Mesendoderm (in vitro differentiated cells): Measurements from ENCODE around the gene ALDH3B1.

Experiments
- DNase-seq: peaks from one replicate; pipeline ENCODE4 v3.0.0; 2013
- H2AK5ac ChIP-seq: 2 replicates; pipeline ENCODE4 v1.6.1; 2013; ENCODE audit warnings: low read length, inconsistent platforms
- H2BK120ac ChIP-seq: 2 replicates; pipeline ENCODE4 v1.6.1; 2013; ENCODE audit warnings: low read depth, mild to moderate bottlenecking, low read length, moderate library complexity, mixed read lengths
- H2BK15ac ChIP-seq: replicated peaks from 2 replicates; pipeline ENCODE4 v1.6.1; 2013; ENCODE audit warnings: low read depth, mild to moderate bottlenecking, moderate library complexity
- H2BK5ac ChIP-seq: 2 replicates; pipeline ENCODE4 v1.6.1; 2013; ENCODE audit warnings: low read length, inconsistent platforms
- H3K18ac ChIP-seq: 2 replicates; pipeline ENCODE4 v1.6.1; 2013; ENCODE audit warnings: mild to moderate bottlenecking, low read length, mixed read lengths
- H3K23ac ChIP-seq: one replicate; pipeline ENCODE4 v1.6.1; 2013; ENCODE audit warnings: low read length
- H3K27ac ChIP-seq: 2 replicates; pipeline ENCODE4 v1.5.1; 2013; ENCODE audit warnings: low read depth, mild to moderate bottlenecking, inconsistent platforms, low read length, moderate library complexity
- H3K27me3 ChIP-seq: 2 replicates; pipeline ENCODE4 v1.6.1; 2013; ENCODE audit warnings: low read length, control low read depth, mild to moderate bottlenecking, inconsistent platforms; ENCODE audit not compliant: insufficient read depth, poor library complexity
- H3K36me3 ChIP-seq: 2 replicates; pipeline ENCODE4 v1.6.1; 2013; ENCODE audit warnings: low read length, inconsistent platforms; ENCODE audit not compliant: control insufficient read depth, insufficient read depth
- H3K4ac ChIP-seq: one replicate; pipeline ENCODE4 v1.6.1; 2013; ENCODE audit warnings: low read depth, mild to moderate bottlenecking, low read length, moderate library complexity
- H3K4me1 ChIP-seq: 2 replicates; pipeline ENCODE4 v1.6.1; 2013; ENCODE audit warnings: low read depth, low read length, inconsistent platforms; ENCODE audit not compliant: control insufficient read depth
- H3K4me2 ChIP-seq: 2 replicates; pipeline ENCODE4 v1.6.1; 2013; ENCODE audit warnings: low read length
- H3K4me3 ChIP-seq: 2 replicates; pipeline ENCODE4 v1.5.1; 2013; ENCODE audit warnings: mild to moderate bottlenecking, low read length
- H3K56ac ChIP-seq: one replicate; pipeline ENCODE4 v1.6.1; 2013; ENCODE audit warnings: low read length
- H3K79me1 ChIP-seq: 2 replicates; pipeline ENCODE4 v1.6.1; 2013; ENCODE audit warnings: low read length, inconsistent platforms
- H3K79me2 ChIP-seq: 2 replicates; pipeline ENCODE4 v1.6.1; 2013; ENCODE audit warnings: mild to moderate bottlenecking, low read length; ENCODE audit not compliant: control insufficient read depth, insufficient read depth
- H3K9ac ChIP-seq: 2 replicates; pipeline ENCODE4 v1.6.1; 2013; ENCODE audit warnings: low read length, inconsistent platforms
- H4K5ac ChIP-seq: one replicate; pipeline ENCODE4 v1.6.1; 2013; ENCODE audit warnings: low read length
- H4K8ac ChIP-seq: one replicate; pipeline ENCODE4 v1.6.1; 2013; ENCODE audit warnings: low read depth, mild to moderate bottlenecking, control low read depth, low read length, moderate library complexity
- WGBS: extraction: QIAGEN DNeasy Blood & Tissue Kit; methylation state at CpG from one replicate; pipeline ENCODE4 v1.1.7; 2013; ENCODE audit warnings: low lambda C conversion rate, missing lambda C conversion rate; ENCODE audit not compliant: insufficient coverage; ENCODE audit errors: extremely low coverage; 5-methylcytosine and 5-hydroxymethylcytosine counted together

Gene ALDH3B1

GRCh38 chr11:68014947-68015447 is 4.9 kb downstream of the ALDH3B1 start:
- no peak overlapping the region for H3K18ac ChIP-seq
- no peak overlapping the region for H2BK120ac ChIP-seq
- H3K4ac ChIP-seq, result no peak overlapping the region
- no peak overlapping the region for H3K4me3 ChIP-seq
- H3K23ac ChIP-seq, result no peak overlapping the region
- no peak overlapping the region for H2BK15ac ChIP-seq
- no peak overlapping the region for H4K5ac ChIP-seq
- H3K36me3 ChIP-seq, result no peaks in the 10 kb centered on the region
- H4K8ac ChIP-seq, result no peak overlapping the region
- H3K9ac ChIP-seq, result no peak overlapping the region
- no peak for DNase-seq
- no peaks in the 10 kb centered on the region for H3K79me2 ChIP-seq
- H3K79me1 ChIP-seq, result no peaks in the 10 kb centered on the region
- H3K4me2 ChIP-seq, result no peak overlapping the region
- no peak overlapping the region for H2BK5ac ChIP-seq
- H3K27me3 ChIP-seq, result no peaks in the 10 kb centered on the region
- WGBS, result no CpG with 5 or more reads among the region's 19 CpGs
- no peak overlapping the region for H3K27ac ChIP-seq
- H2AK5ac ChIP-seq, result no peak overlapping the region
- H3K56ac ChIP-seq, result no peak overlapping the region
- H3K4me1 ChIP-seq, result no peaks in the 10 kb centered on the region

- H3K4ac ChIP-seq, result no peak overlapping the region
- DNase-seq, result no peak
- no peaks in the 10 kb centered on the region for H3K79me2 ChIP-seq
- no peak overlapping the region for H2BK15ac ChIP-seq
- H2BK5ac ChIP-seq, result no peak overlapping the region
- no peak overlapping the region for H3K9ac ChIP-seq
- H3K36me3 ChIP-seq, result no peaks in the 10 kb centered on the region
- H3K18ac ChIP-seq, result no peak overlapping the region
- no peak overlapping the region for H2BK120ac ChIP-seq
- no peak overlapping the region for H4K5ac ChIP-seq
- H3K23ac ChIP-seq, result no peak overlapping the region
- H3K56ac ChIP-seq, result no peak overlapping the region
- no peaks in the 10 kb centered on the region for H3K27me3 ChIP-seq
- no peak overlapping the region for H2AK5ac ChIP-seq
- no peaks in the 10 kb centered on the region for H3K4me1 ChIP-seq
- H3K4me3 ChIP-seq, result no peak overlapping the region
- H3K27ac ChIP-seq, result no peak overlapping the region
- WGBS, result no CpG with 5 or more reads among the region's 8 CpGs
- H3K79me1 ChIP-seq, result no peaks in the 10 kb centered on the region
- no peak overlapping the region for H4K8ac ChIP-seq
- no peak overlapping the region for H3K4me2 ChIP-seq
Observed at GRCh38 chr11:68015467-68015866, 5.3 kb downstream of the ALDH3B1 start.

- Histone ChIP-seq H4K5ac (no peak overlapping the region), H3K18ac (no peak overlapping the region), H3K79me1 (no peaks in the 10 kb centered on the region), H2BK120ac (no peak overlapping the region), H3K27ac (no peak overlapping the region), H3K36me3 (no peaks in the 10 kb centered on the region), H3K9ac (no peak overlapping the region), H3K79me2 (no peaks in the 10 kb centered on the region), H4K8ac (no peak overlapping the region), H3K4me1 (no peaks in the 10 kb centered on the region), H3K23ac (no peak overlapping the region), H3K27me3 (no peaks in the 10 kb centered on the region), H3K4me3 (no peak overlapping the region), H2BK5ac (no peak overlapping the region), H3K4me2 (no peak overlapping the region), H3K56ac (no peak overlapping the region), H3K4ac (no peak overlapping the region), H2BK15ac (no peak overlapping the region), H2AK5ac (no peak overlapping the region)
- no peak for DNase-seq
- no CpG with 5 or more reads among the region's 13 CpGs for WGBS
Observed at GRCh38 chr11:68016161-68016903, 6.2 kb downstream of the ALDH3B1 start.

- WGBS, result no CpG with 5 or more reads among the region's 16 CpGs
- H3K4me1 ChIP-seq, result no peaks in the 10 kb centered on the region
Observed at GRCh38 chr11:68016904-68017817, 7.0 kb downstream of the ALDH3B1 start.

GRCh38 chr11:68017980-68018729 is 8.0 kb downstream of the ALDH3B1 start:
- no peak for DNase-seq
- Histone ChIP-seq H3K4me3 (no peak overlapping the region), H2BK120ac (no peak overlapping the region), H3K56ac (no peak overlapping the region), H2AK5ac (no peak overlapping the region), H3K23ac (no peak overlapping the region), H3K36me3 (no peaks in the 10 kb centered on the region), H2BK5ac (no peak overlapping the region), H3K9ac (no peak overlapping the region), H3K4me1 (no peaks in the 10 kb centered on the region), H3K4ac (no peak overlapping the region), H3K18ac (no peak overlapping the region), H3K4me2 (no peak overlapping the region), H4K8ac (no peak overlapping the region), H4K5ac (no peak overlapping the region), H3K27me3 (no peaks in the 10 kb centered on the region), H3K79me1 (no peaks in the 10 kb centered on the region), H3K79me2 (no peaks in the 10 kb centered on the region), H3K27ac (no peak overlapping the region), H2BK15ac (no peak overlapping the region)
- WGBS, result no CpG with 5 or more reads among the region's 27 CpGs

More at GRCh38 chr11:68016904-68017817, 7.0 kb downstream of the ALDH3B1 start:
- no peak overlapping the region for H3K4me2 ChIP-seq
- no peaks in the 10 kb centered on the region for H3K27me3 ChIP-seq
- H3K4ac ChIP-seq, result no peak overlapping the region
- no peak overlapping the region for H4K8ac ChIP-seq
- no peak overlapping the region for H2BK15ac ChIP-seq
- H3K23ac ChIP-seq, result no peak overlapping the region
- no peaks in the 10 kb centered on the region for H3K79me1 ChIP-seq
- H2BK120ac ChIP-seq, result no peak overlapping the region
- H2AK5ac ChIP-seq, result no peak overlapping the region
- no peaks in the 10 kb centered on the region for H3K79me2 ChIP-seq
- peak overlapping the region; percentile 22 for H3K56ac ChIP-seq
- no peak overlapping the region for H2BK5ac ChIP-seq
- no peak overlapping the region for H4K5ac ChIP-seq
- no peak overlapping the region for H3K4me3 ChIP-seq
- H3K9ac ChIP-seq, result no peak overlapping the region
- no peak for DNase-seq
- no peak overlapping the region for H3K27ac ChIP-seq
- H3K36me3 ChIP-seq, result no peaks in the 10 kb centered on the region
- no peak overlapping the region for H3K18ac ChIP-seq
